GM20000 (cell line): Measurements from ENCODE around the gene PKIG.

ENCODE experiments used
- DNase-seq: peaks from one replicate; pipeline ENCODE4 v3.0.0; 2012; ENCODE audit warnings: low spot score
- CTCF ChIP-seq: IDR thresholded peaks from 2 replicates; pipeline ENCODE4 v1.5.1; 2012; ENCODE audit warnings: mild to moderate bottlenecking, control low read depth; ENCODE audit errors: extremely low read depth, missing control alignments

The PKIG gene

GRCh38 chr20:44619294-44619693 lies 36.9 kb downstream of the PKIG start:
- DNase-seq, result no peak
- no peak for TF ChIP-seq CTCF

- TF ChIP-seq CTCF, result no peak
- no peak for DNase-seq
These were observed 37.7 kb downstream of the PKIG start for GRCh38 chr20:44620030-44620429.

GRCh38 chr20:44621325-44621724 lies 38.9 kb downstream of the PKIG start:
- TF ChIP-seq CTCF, result no peak
- DNase-seq, result no peak

GRCh38 chr20:44621939-44622338 lies 39.6 kb downstream of the PKIG start:
- TF ChIP-seq CTCF, result no peak
- no peak for DNase-seq

- no peak for DNase-seq
- no peak for TF ChIP-seq CTCF
These were observed 40.3 kb downstream of the PKIG start for GRCh38 chr20:44622501-44623270.

GRCh38 chr20:44624152-44624551 lies 41.8 kb downstream of the PKIG start:
- no peak for DNase-seq
- TF ChIP-seq CTCF, result no peak

- no peak for TF ChIP-seq CTCF
- DNase-seq, result no peak
These were observed 42.4 kb downstream of the PKIG start for GRCh38 chr20:44624743-44625271.
